Ovary (tissue), 9 donors: ENCODE results near the gene SULF2. TPM values are rescaled to one million over a fixed set of nuclear protein-coding genes. Genes with fewer than 3 reads are reported as not detected.

Experiments used
- DNase-seq, 5 donors: peaks; one replicate each; pipeline ENCODE4 v3.0.0-alpha.2; 2019 to 2020
- H3K27ac ChIP-seq, 2 donors: fragments of 200-600 bp; one replicate each; pipeline versions ENCODE4 v1.5.1 to v1.8.0; 2019 to 2022
- H3K27me3 ChIP-seq: fragments of 200-600 bp; one replicate; pipeline ENCODE4 v1.8.0; 2022
- H3K36me3 ChIP-seq: fragments of 200-600 bp; sonication (generic); one replicate; pipeline ENCODE4 v1.5.1; 2019
- H3K4me1 ChIP-seq: one replicate; pipeline ENCODE4 v1.8.1; 2013; ENCODE audit warnings: mild to moderate bottlenecking, moderate library complexity; ENCODE audit not compliant: insufficient read depth
- H3K4me3 ChIP-seq: fragments of 200-600 bp; sonication (generic); one replicate; pipeline ENCODE4 v1.5.1; 2017
- H3K9me3 ChIP-seq, 2 donors: fragments of 200-600 bp in 1 of 2; sonication (generic) in 1 of 2; one replicate each; pipeline versions ENCODE4 v1.5.1 to v1.8.1; 2013 to 2019; ENCODE audit warnings: mild to moderate bottlenecking in 1 of 2, moderate library complexity in 1 of 2
- EP300 ChIP-seq: sonication (generic); formaldehyde crosslinking; IDR thresholded peaks from one replicate; pipeline ENCODE4 v1.6.1; 2017; ENCODE audit warnings: antibody characterized with exemption
- POLR2A ChIP-seq: fragments of 450-650 bp; IDR thresholded peaks from one replicate; pipeline ENCODE4 v1.6.1; 2017; ENCODE audit warnings: antibody characterized with exemption, mild to moderate bottlenecking, moderate library complexity
- WGBS, 3 donors: extraction: QIAGEN DNeasy Blood & Tissue Kit in 1 of 3; methylation state at CpG; one replicate each; pipeline versions ENCODE4 v1.1.5 to v1.1.7; 2013 to 2017; 5-methylcytosine and 5-hydroxymethylcytosine counted together
- intact Hi-C, 4 donors: fragments of 100-400 bp; cut with DNase I; formaldehyde crosslinking; loops; one replicate each; pipeline versions ENCODE4 v1.11.0 to v1.15.1; 2022 to 2023
- polyA plus RNA-seq, 2 donors: library from polyadenylated mRNA; stranded (reverse); fragments of 200-250 nt in 1 of 2; fragments of 350-450 nt in 1 of 2; fragmentation: Illumina TruSeq in 1 of 2; extraction: RNeasy Lipid Tissue Mini Kit (QIAGEN cat#74804) in 1 of 2; gene quantifications; one replicate each; pipeline ENCODE4 v1.2.3, GENCODE V29; 2013 to 2014
- total RNA-seq, 7 donors: library from RNA; depleted of rRNA in 2 of 7; stranded (reverse); fragments of >200 nt in 2 of 7; fragmentation: NEBNext Ultra II Directional in 3 of 7; extraction: Animal tissue kit (Norgen Biotek cat#: 25700) in 3 of 7; gene quantifications; one replicate each; pipeline versions ENCODE4 v1.1.0 to v1.2.4, GENCODE V29; 2016 to 2023
- TF ChIP-seq, protein P1 (sequence below), 3 donors: fragments of 450-650 bp in 2 of 3; fragments of 200-600 bp in 1 of 3; IDR thresholded peaks; one replicate each; pipeline versions ENCODE4 v1.5.1 to v1.8.0; 2016 to 2022; ENCODE audit warnings: antibody characterized with exemption in 3 of 3, mild to moderate bottlenecking in 1 of 3
- donor health status: DM: no; HTN: no; CAD: no; lungs with moderate emphysema.
- donor health status: DM: no; HTN: no; CAD: no.
- donor health status: Bipolar disorder and iron deficiency.
- donor health status: DM: yes; HTN: yes; CAD: no.
- donor health status: DM: no; HTN: no; CAD: no.
- donor health status: DM: yes; HTN: yes; CAD: no.

SULF2 gene
- total and polyA plus RNA-seq, 9 donors = 128 to 423 (median 362) TPM

DNA sequence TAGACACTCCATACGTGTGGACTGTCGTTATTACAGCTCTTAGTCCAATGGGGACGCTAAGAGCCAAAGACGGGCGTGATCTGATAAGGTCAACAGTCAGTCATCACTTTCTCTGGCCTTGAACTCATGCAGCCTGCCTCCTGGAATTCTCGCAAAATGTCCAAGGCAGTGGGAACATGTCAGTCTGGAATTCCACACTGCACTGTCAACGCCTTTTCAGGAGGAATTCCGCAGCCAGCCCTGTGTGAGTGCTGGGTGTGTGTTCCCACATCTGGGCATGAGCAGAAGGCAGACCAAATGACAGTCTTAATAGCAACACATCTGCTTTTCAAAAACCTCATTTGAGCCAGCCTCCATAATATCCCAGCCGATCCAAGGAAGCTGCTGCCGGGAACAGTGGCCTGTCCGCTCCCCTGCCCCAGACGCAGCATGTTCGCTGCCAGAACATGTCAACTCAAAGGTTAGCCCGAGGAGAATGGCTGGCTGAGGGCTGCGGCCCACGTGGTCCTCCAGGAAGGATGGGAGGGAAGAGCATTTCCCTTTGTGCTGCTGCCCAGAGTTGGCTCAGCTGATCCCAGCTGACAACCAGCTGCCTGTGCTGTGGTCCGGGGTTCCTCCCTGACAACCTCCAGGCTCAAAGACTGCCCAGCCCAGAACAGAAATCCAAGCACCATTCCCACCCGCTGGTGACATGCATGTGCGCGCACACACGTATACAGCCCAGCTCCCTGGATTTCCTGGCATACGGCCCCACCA, 103.1 kb downstream of the SULF2 start:
- Histone ChIP-seq H3K27ac (peak overlapping the region in 1 of 2 donors; percentile 3), H3K9me3 (no peaks in the 10 kb centered on the region), H3K27me3 (no peaks in the 10 kb centered on the region), H3K4me3 (no peak overlapping the region), H3K4me1 (peaks cover 7% of the 10 kb centered on the region), H3K36me3 (no peaks in the 10 kb centered on the region)
- TF ChIP-seq, protein P1, sequence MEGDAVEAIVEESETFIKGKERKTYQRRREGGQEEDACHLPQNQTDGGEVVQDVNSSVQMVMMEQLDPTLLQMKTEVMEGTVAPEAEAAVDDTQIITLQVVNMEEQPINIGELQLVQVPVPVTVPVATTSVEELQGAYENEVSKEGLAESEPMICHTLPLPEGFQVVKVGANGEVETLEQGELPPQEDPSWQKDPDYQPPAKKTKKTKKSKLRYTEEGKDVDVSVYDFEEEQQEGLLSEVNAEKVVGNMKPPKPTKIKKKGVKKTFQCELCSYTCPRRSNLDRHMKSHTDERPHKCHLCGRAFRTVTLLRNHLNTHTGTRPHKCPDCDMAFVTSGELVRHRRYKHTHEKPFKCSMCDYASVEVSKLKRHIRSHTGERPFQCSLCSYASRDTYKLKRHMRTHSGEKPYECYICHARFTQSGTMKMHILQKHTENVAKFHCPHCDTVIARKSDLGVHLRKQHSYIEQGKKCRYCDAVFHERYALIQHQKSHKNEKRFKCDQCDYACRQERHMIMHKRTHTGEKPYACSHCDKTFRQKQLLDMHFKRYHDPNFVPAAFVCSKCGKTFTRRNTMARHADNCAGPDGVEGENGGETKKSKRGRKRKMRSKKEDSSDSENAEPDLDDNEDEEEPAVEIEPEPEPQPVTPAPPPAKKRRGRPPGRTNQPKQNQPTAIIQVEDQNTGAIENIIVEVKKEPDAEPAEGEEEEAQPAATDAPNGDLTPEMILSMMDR (IDR thresholded peaks at IDR 0.05) = no peak
- no peak for TF ChIP-seq EP300
- TF ChIP-seq POLR2A = no peak
- DNase-seq = peak; percentile 71 to 89 (median 85)
- intact Hi-C loops = loop anchor here in 1 of 4 donors (10.0 kb wide), 1 partner anchor 483 kb away; no protein-coding TSS in a partner anchor
- 17 to 22% (median 19%) methylated on average over 22 of the region's 22 CpGs for WGBS, 3 donors

DNA sequence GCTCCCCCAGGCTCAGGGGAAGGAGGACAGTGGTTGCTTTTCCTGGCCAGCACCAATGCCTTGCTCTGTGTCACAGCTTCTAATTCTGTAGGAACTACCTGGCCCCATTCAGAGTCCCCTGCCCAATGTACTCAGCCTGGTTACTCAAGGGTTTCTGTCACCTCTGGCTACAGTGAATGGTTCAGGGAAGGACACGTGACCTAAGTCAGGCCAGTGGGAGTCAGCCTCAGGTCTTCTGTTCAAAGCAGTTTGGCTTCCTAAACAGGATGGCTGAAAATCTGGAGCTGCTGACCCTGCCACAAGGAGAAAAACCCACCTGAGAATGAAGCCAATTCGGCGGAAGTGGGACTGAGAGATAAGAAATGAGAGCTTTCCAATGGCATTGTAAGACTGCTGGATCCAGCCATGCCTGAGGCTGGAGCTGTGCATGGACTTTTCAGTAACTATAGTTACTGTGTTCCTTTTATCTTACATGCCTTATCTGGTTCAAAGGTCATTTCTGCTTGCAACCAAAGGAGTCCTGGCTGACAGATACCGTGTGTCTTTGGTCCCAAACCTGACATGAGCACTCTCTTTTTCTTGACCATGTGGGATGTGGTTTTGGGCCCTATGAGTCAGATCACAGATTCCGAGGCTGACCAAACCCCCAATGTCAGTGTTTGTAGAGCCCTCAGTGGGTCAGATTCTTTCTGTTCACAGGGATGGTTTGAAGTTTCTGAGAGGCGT, 104.3 kb downstream of the SULF2 start:
- intact Hi-C loops = loop anchor here in 1 of 4 donors (10.0 kb wide), 1 partner anchor 484 kb away; no protein-coding TSS in a partner anchor
- no peak overlapping the region for H3K27ac ChIP-seq
- H3K9me3 ChIP-seq = no peaks in the 10 kb centered on the region
- 80 to 89% (median 85%) methylated on average over 6 of the region's 6 CpGs for WGBS, 3 donors
- TF ChIP-seq, protein P1 (IDR thresholded peaks at IDR 0.05) = no peak
- TF ChIP-seq EP300 (no peak), POLR2A (no peak)
- H3K4me3 ChIP-seq = no peak overlapping the region
- H3K27me3 ChIP-seq = no peaks in the 10 kb centered on the region
- H3K36me3 ChIP-seq = no peaks in the 10 kb centered on the region
- H3K4me1 ChIP-seq = peaks cover 7% of the 10 kb centered on the region
- no peak for DNase-seq

DNA sequence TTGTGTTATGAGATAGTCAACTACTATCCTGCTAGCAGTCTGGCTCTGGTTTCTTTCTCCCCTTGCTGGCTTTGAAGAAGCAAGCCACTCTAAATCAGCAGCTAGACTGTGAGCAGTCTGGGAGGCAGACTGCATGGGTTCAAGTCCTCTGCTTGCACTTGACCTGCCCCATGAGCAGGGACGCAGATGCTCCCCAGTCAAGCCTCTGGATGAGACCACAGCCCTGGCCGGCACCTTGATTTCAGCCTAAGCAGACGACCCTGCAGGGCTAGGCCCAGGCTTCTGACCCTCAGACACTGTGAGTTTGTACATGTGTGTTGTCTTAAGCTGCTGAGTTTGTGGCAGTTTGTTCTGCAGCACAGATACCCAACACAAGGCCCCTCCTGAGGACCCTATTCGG, 105.8 kb downstream of the SULF2 start:
- H3K4me1 ChIP-seq = peaks cover 7% of the 10 kb centered on the region
- H3K4me3 ChIP-seq = no peak overlapping the region
- H3K36me3 ChIP-seq = no peaks in the 10 kb centered on the region
- no peaks in the 10 kb centered on the region for H3K27me3 ChIP-seq
- TF ChIP-seq POLR2A (no peak), EP300 (no peak)
- TF ChIP-seq, protein P1 (IDR thresholded peaks at IDR 0.05) = no peak
- no peak overlapping the region for H3K27ac ChIP-seq
- intact Hi-C loops = loop anchor here (1.0 to 10.0 kb wide), 4 partner anchors 103 to 942 kb away; partner anchors contain the start of gene SULF2 (in 1 of the 4)
- no peaks in the 10 kb centered on the region for H3K9me3 ChIP-seq
- WGBS, 3 donors = 93 to 100% (median 98%) methylated on average over 4 of the region's 4 CpGs
- no peak for DNase-seq

DNA sequence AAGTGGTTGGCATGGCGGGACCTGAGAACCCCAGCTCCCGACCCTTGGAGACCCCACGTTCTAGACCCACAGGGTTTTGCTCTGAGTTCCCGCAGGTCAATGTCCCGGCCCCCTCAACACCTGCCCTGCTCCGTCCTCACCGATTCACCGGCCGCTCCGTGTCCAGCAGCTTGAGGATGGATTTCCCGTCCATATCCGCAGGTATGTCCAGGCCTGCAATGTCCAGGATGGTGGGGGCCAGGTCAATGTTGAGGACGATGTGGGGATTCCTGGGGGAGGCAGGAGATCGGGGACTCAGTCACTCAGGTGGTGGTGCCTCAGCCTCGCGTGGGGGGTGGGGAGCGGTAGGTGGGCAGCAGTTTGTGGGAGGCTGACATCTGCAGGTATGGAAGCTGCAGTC, 106.7 kb downstream of the SULF2 start:
- H3K9me3 ChIP-seq = no peaks in the 10 kb centered on the region
- H3K27ac ChIP-seq = no peak overlapping the region
- intact Hi-C loops = loop anchor here in 3 of 4 donors (5.0 to 10.0 kb wide), 3 partner anchors 104 to 616 kb away; partner anchors contain the start of gene SULF2 (in 1 of the 3)
- H3K27me3 ChIP-seq = no peaks in the 10 kb centered on the region
- 89 to 94% (median 90%) methylated on average over 17 of the region's 17 CpGs for WGBS, 3 donors
- peak in 1 of 5 donors; percentile 25 for DNase-seq
- TF ChIP-seq EP300 (no peak), POLR2A (no peak)
- TF ChIP-seq, protein P1 (IDR thresholded peaks at IDR 0.05) = no peak
- peaks cover 7% of the 10 kb centered on the region for H3K4me1 ChIP-seq
- no peaks in the 10 kb centered on the region for H3K36me3 ChIP-seq
- H3K4me3 ChIP-seq = no peak overlapping the region
